HCT116 (cell line): ENCODE data around the gene ALOX5AP.

ENCODE experiments used
- CBX3 ChIP-seq: IDR thresholded peaks from 2 replicates; pipeline ENCODE4 v1.6.1; 2012; ENCODE audit warnings: low read depth
- CEBPB ChIP-seq: IDR thresholded peaks from 2 replicates; pipeline ENCODE4 v1.6.1; 2012; ENCODE audit warnings: low read depth
- EZH2 ChIP-seq: fragments of 200-600 bp; sonication (generic); IDR thresholded peaks from 2 replicates; pipeline ENCODE4 v1.6.1; 2017; ENCODE audit warnings: antibody characterized with exemption, mixed run types
- POLR2A ChIP-seq: IDR thresholded peaks from 2 replicates; pipeline ENCODE4 v1.7.0; 2011; ENCODE audit warnings: borderline replicate concordance; ENCODE audit not compliant: insufficient read depth, insufficient read length; ENCODE audit errors: extremely low read depth
- RAD21 ChIP-seq: IDR thresholded peaks from 2 replicates; pipeline ENCODE4 v1.6.1; 2012; ENCODE audit warnings: low read depth, mild to moderate bottlenecking
- SRF ChIP-seq: IDR thresholded peaks from 2 replicates; pipeline ENCODE4 v1.6.1; 2012; ENCODE audit warnings: low read depth
- ZFX ChIP-seq: fragments of 450-650 bp; IDR thresholded peaks from 2 replicates; pipeline ENCODE4 v1.6.1; 2017
- TF ChIP-seq, protein P1 (sequence below), 3 experiments: fragments of 200-600 bp in 1 of 3; sonication (generic) in 1 of 3; IDR thresholded peaks in 2 of 3; conservative IDR thresholded peaks in 1 of 3; 2 replicates each; pipeline ENCODE4 v1.5.1; 2012 to 2017; ENCODE audit warnings: low read depth in 2 of 3, low read length in 2 of 3, antibody characterized with exemption in 1 of 3, borderline replicate concordance in 1 of 3, control low read depth in 1 of 3, mild to moderate bottlenecking in 1 of 3, mixed read lengths in 1 of 3, mixed run types in 1 of 3, moderate library complexity in 1 of 3; ENCODE audit not compliant: insufficient read depth in 1 of 3
- TF ChIP-seq, protein P2 (sequence below): IDR thresholded peaks from 2 replicates; pipeline ENCODE4 v1.6.1; 2011; ENCODE audit warnings: mild to moderate bottlenecking, low read length, moderate library complexity; ENCODE audit not compliant: insufficient replicate concordance; ENCODE audit errors: extremely low read depth
- TF ChIP-seq, protein P3 (sequence below): IDR thresholded peaks from 2 replicates; pipeline ENCODE4 v1.6.1; 2012

DNA sequence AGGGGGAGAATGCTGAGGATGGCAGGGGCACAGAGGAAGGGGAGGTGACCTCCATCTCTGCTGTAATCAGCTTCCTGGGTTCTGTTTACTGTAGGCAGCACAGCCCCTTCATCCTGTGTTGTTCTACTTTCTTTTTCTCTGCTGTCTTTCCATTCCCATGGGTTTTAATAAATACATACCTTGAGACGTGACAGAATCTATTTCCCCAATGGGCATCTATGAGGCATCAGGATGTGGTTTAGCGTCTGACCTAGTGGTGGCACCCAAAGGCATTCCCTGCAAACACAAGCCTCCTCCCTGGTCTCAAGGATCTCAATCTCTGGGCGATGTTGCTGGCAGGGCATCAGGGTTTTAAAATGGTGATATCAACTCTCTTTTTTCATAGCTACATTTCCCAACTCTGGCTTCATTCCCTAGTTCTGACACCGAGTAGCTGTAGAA lies 60.8 kb downstream of the ALOX5AP start:
- TF ChIP-seq, protein P1, sequence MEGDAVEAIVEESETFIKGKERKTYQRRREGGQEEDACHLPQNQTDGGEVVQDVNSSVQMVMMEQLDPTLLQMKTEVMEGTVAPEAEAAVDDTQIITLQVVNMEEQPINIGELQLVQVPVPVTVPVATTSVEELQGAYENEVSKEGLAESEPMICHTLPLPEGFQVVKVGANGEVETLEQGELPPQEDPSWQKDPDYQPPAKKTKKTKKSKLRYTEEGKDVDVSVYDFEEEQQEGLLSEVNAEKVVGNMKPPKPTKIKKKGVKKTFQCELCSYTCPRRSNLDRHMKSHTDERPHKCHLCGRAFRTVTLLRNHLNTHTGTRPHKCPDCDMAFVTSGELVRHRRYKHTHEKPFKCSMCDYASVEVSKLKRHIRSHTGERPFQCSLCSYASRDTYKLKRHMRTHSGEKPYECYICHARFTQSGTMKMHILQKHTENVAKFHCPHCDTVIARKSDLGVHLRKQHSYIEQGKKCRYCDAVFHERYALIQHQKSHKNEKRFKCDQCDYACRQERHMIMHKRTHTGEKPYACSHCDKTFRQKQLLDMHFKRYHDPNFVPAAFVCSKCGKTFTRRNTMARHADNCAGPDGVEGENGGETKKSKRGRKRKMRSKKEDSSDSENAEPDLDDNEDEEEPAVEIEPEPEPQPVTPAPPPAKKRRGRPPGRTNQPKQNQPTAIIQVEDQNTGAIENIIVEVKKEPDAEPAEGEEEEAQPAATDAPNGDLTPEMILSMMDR (IDR thresholded peaks at IDR 0.05 in 2 of 3, conservative IDR thresholded peaks at IDR 0.05 in 1 of 3; ENCODE audit: borderline replicate concordance in 1 of 3, insufficient read depth in 1 of 3, low read depth in 2 of 3, low read length in 2 of 3): peak in 1 of 3 experiments; percentile 10; a peak in 1 of 6 replicates
- TF ChIP-seq POLR2A: no peak
- 0 out of 2 replicates have a peak, but pooled peaks have one; percentile 24 for TF ChIP-seq RAD21
- TF ChIP-seq CBX3: no peak
- no peak for TF ChIP-seq CEBPB
- TF ChIP-seq, protein P2, sequence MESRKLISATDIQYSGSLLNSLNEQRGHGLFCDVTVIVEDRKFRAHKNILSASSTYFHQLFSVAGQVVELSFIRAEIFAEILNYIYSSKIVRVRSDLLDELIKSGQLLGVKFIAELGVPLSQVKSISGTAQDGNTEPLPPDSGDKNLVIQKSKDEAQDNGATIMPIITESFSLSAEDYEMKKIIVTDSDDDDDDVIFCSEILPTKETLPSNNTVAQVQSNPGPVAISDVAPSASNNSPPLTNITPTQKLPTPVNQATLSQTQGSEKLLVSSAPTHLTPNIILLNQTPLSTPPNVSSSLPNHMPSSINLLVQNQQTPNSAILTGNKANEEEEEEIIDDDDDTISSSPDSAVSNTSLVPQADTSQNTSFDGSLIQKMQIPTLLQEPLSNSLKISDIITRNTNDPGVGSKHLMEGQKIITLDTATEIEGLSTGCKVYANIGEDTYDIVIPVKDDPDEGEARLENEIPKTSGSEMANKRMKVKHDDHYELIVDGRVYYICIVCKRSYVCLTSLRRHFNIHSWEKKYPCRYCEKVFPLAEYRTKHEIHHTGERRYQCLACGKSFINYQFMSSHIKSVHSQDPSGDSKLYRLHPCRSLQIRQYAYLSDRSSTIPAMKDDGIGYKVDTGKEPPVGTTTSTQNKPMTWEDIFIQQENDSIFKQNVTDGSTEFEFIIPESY: no peak
- no peak for TF ChIP-seq SRF
- TF ChIP-seq, protein P3, sequence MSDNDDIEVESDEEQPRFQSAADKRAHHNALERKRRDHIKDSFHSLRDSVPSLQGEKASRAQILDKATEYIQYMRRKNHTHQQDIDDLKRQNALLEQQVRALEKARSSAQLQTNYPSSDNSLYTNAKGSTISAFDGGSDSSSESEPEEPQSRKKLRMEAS: no peak
- no peak for TF ChIP-seq ZFX
- no peak for TF ChIP-seq EZH2
